CD4-positive, alpha-beta T cell (primary cell): ENCODE measurements around the gene NAT9. TPM values are rescaled to one million over a fixed set of nuclear protein-coding genes. Genes with fewer than 3 reads are reported as not detected.

Source experiments
- ATAC-seq: fragments of 200-7000 bp; cut with Tn5 transposase; one replicate; pipeline ENCODE4 v1.10.0; 2022; ENCODE audit warnings: mild to moderate bottlenecking; ENCODE audit not compliant: poor library complexity
- CTCF ChIA-PET: fragments of 350-600 bp; sonication (Branson Sonifier 250); formaldehyde crosslinking; loops from one replicate; lab custom pipeline; 2021; ENCODE audit warnings: antibody characterized with exemption, inconsistent platforms; lab: Charles Lee
- POLR2A ChIA-PET: fragments of 350-600 bp; sonication (Branson Sonifier 250); formaldehyde crosslinking; loops from one replicate; lab custom pipeline; 2021; ENCODE audit warnings: antibody characterized with exemption, inconsistent platforms; lab: Charles Lee
- DNase-seq, 14 experiments: peaks; one replicate each; pipeline ENCODE4 v3.0.0-alpha.2; 2013 to 2020; ENCODE audit warnings: mixed read lengths in 2 of 14
- H3K27ac ChIP-seq, 2 donors: one replicate each; pipeline versions ENCODE4 v1.5.1 to v1.7.0; 2013; ENCODE audit warnings: low read length in 2 of 2, low read depth in 1 of 2, mild to moderate bottlenecking in 1 of 2
- H3K27me3 ChIP-seq, 2 experiments: 1 replicate in 1 of 2; 2 replicates in 1 of 2; pipeline versions ENCODE4 v1.6.1 to v1.7.0; 2013; ENCODE audit warnings: low read length in 2 of 2, control low read depth in 1 of 2, mild to moderate bottlenecking in 1 of 2, moderate library complexity in 1 of 2; ENCODE audit not compliant: insufficient read depth in 2 of 2, control insufficient read depth in 1 of 2
- H3K36me3 ChIP-seq: one replicate; pipeline ENCODE4 v1.6.1; 2013; ENCODE audit warnings: low read length, control low read depth; ENCODE audit not compliant: insufficient read depth
- H3K4me1 ChIP-seq: one replicate; pipeline ENCODE4 v1.6.1; 2013; ENCODE audit warnings: low read length, control low read depth; ENCODE audit not compliant: insufficient read depth
- H3K4me3 ChIP-seq: one replicate; pipeline ENCODE4 v1.5.1; 2013; ENCODE audit warnings: mild to moderate bottlenecking, low read length, moderate library complexity
- H3K9me3 ChIP-seq, 2 experiments: 1 replicate in 1 of 2; 2 replicates in 1 of 2; pipeline versions ENCODE4 v1.6.1 to v1.7.0; 2013; ENCODE audit warnings: low read length in 2 of 2, mild to moderate bottlenecking in 2 of 2, control low read depth in 1 of 2, moderate library complexity in 1 of 2; ENCODE audit not compliant: control insufficient read depth in 1 of 2, insufficient read depth in 1 of 2
- H3K27ac Mint-ChIP-seq: one replicate; pipeline ENCODE4 v1.8.0; 2020; ENCODE audit warnings: mixed read lengths
- H3K27me3 Mint-ChIP-seq: one replicate; pipeline ENCODE4 v1.8.0; 2021; ENCODE audit warnings: mixed read lengths
- H3K36me3 Mint-ChIP-seq: one replicate; pipeline ENCODE4 v1.8.0; 2021; ENCODE audit warnings: low read depth, mixed read lengths
- H3K4me1 Mint-ChIP-seq: one replicate; pipeline ENCODE4 v1.8.0; 2021; ENCODE audit warnings: low read depth, mixed read lengths
- H3K4me3 Mint-ChIP-seq: one replicate; pipeline ENCODE4 v1.8.0; 2020; ENCODE audit warnings: mild to moderate bottlenecking, mixed read lengths
- H3K9me3 Mint-ChIP-seq: one replicate; pipeline ENCODE4 v1.8.0; 2020; ENCODE audit warnings: mixed read lengths
- intact Hi-C, 2 experiments: fragments of 100-400 bp; cut with DNase I in 1 of 2; cut with micrococcal nuclease in 1 of 2; formaldehyde crosslinking; loops; one replicate each; pipeline versions ENCODE4 v1.15.1 to v1.9.0; 2023 to 2025; cut with DNase I, micrococcal nuclease
- total RNA-seq, 174 experiments: library from RNA in 2 of 174; stranded (reverse) in 2 of 174; gene quantifications; one replicate each; pipeline ENCODE4 v1.2.3 and lab custom pipeline; 2021 to 2026
- TF ChIP-seq, protein P1 (sequence below): fragments of 200-600 bp; IDR thresholded peaks from one replicate; pipeline ENCODE4 v1.8.0; 2022; ENCODE audit warnings: antibody characterized with exemption, mild to moderate bottlenecking

NAT9 gene
- total RNA-seq, 2 experiments from 2014 or later: 34.6 to 38.2 TPM

- TF ChIP-seq, protein P1, sequence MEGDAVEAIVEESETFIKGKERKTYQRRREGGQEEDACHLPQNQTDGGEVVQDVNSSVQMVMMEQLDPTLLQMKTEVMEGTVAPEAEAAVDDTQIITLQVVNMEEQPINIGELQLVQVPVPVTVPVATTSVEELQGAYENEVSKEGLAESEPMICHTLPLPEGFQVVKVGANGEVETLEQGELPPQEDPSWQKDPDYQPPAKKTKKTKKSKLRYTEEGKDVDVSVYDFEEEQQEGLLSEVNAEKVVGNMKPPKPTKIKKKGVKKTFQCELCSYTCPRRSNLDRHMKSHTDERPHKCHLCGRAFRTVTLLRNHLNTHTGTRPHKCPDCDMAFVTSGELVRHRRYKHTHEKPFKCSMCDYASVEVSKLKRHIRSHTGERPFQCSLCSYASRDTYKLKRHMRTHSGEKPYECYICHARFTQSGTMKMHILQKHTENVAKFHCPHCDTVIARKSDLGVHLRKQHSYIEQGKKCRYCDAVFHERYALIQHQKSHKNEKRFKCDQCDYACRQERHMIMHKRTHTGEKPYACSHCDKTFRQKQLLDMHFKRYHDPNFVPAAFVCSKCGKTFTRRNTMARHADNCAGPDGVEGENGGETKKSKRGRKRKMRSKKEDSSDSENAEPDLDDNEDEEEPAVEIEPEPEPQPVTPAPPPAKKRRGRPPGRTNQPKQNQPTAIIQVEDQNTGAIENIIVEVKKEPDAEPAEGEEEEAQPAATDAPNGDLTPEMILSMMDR: no peak
- Histone ChIP-seq H3K4me3 (no peak overlapping the region), H3K4me1 (no peaks in the 10 kb centered on the region), H3K27ac (no peak overlapping the region), H3K27me3 (no peaks in the 10 kb centered on the region), H3K9me3 (no peaks in the 10 kb centered on the region), H3K36me3 (peaks cover 45% of the 10 kb centered on the region)
- Mint-ChIP-seq H3K27ac (no peak overlapping the region), H3K4me3 (no peak overlapping the region), H3K9me3 (no peaks in the 10 kb centered on the region), H3K36me3 (peaks cover 66% of the 10 kb centered on the region), H3K4me1 (no peaks in the 10 kb centered on the region), H3K27me3 (no peaks in the 10 kb centered on the region)
- intact Hi-C loops: no loop called here
- ChIA-PET POLR2A (interaction anchor here (0.6 kb wide), 1 partner anchor 24 kb away, joined by 3 read pairs; no protein-coding TSS in a partner anchor), CTCF (no interaction called here)
- no peak for DNase-seq
- ATAC-seq: no peak
These were observed 38.9 kb upstream of the NAT9 start for GRCh38 chr17:74815067-74815466.

GRCh38 chr17:74814453-74814852, 38.3 kb upstream of the NAT9 start:
- TF ChIP-seq, protein P1: no peak
- ChIA-PET CTCF (no interaction called here), POLR2A (no interaction called here)
- Histone ChIP-seq H3K9me3 (no peaks in the 10 kb centered on the region), H3K36me3 (peaks cover 45% of the 10 kb centered on the region), H3K27ac (no peak overlapping the region), H3K4me1 (no peaks in the 10 kb centered on the region), H3K4me3 (no peak overlapping the region), H3K27me3 (no peaks in the 10 kb centered on the region)
- DNase-seq (peak in 5 of 14 experiments; percentile 6 to 37 (median 15)), ATAC-seq (no peak)
- Mint-ChIP-seq H3K4me3 (no peak overlapping the region), H3K27me3 (no peaks in the 10 kb centered on the region), H3K36me3 (peaks cover 65% of the 10 kb centered on the region), H3K9me3 (no peaks in the 10 kb centered on the region), H3K4me1 (no peaks in the 10 kb centered on the region), H3K27ac (no peak overlapping the region)
- intact Hi-C loops: no loop called here

DNA sequence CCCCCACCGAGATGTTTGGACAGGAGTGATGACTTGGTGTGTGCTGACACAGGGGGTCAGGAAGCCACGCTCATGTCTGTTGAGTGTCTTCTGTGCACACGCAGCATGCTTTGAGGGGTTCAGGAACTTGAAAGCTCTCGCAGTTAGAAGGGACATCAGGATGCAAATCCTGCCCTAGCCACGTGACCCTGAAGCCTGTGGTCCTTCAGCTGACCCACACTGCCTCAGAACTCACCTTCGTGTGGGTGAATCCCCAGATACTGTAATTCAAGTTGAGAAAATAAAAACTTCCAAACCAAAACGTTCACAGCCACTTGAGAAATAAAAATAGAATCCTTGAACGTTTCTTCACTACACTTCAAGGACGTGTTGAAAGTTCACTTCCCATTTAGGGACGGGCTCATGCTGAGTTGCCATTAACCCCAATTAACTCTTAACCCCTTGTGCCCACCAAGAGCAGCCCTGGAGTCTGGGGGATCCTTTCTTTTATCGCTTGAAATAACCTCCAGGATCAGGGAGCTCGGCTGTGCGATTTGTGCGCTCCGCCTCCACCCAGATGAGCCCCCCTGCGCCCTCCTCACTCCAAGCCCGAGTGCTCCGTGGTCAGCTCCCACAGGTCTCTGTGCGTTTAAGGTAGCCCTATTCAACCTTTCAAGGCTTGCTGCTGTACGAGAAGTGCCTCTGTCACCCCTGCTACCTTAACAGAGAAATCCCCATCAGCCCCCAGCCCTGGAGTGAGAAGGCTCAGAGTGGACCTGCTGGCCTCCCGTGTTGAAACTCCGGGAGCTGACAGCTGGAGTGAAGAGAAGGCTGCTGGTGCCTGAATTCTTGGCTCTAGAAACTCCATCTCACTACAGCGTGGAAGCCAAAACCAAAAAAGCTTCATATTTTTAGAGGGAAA, 36.2 kb upstream of the NAT9 start:
- intact Hi-C loops: no loop called here
- H3K27me3 Mint-ChIP-seq: no peaks in the 10 kb centered on the region
- no peaks in the 10 kb centered on the region for H3K9me3 Mint-ChIP-seq
- H3K36me3 Mint-ChIP-seq: peaks cover 46% of the 10 kb centered on the region
- POLR2A ChIA-PET: no interaction called here
- ATAC-seq (no peak), DNase-seq (no peak)
- Histone ChIP-seq H3K4me1 (no peaks in the 10 kb centered on the region), H3K9me3 (no peaks in the 10 kb centered on the region), H3K36me3 (peaks cover 42% of the 10 kb centered on the region), H3K27me3 (no peaks in the 10 kb centered on the region), H3K4me3 (no peak overlapping the region), H3K27ac (no peak overlapping the region)
- no peak overlapping the region for H3K27ac Mint-ChIP-seq
- TF ChIP-seq, protein P1: no peak
- CTCF ChIA-PET: no interaction called here
- no peaks in the 10 kb centered on the region for H3K4me1 Mint-ChIP-seq
- H3K4me3 Mint-ChIP-seq: no peak overlapping the region
